ENCODE results near the gene RAP1GAP. TPM values are rescaled to one million over a fixed set of nuclear protein-coding genes. Genes with fewer than 3 reads are reported as not detected.
A peak's percentile ranks its signal among the peaks of the same experiment; 100 is the strongest.

Gene RAP1GAP
- total and polyA plus RNA-seq, 9 of the 15 experiments (the other 6 are each of a cell fraction or from before 2014, with no cell fraction given): 0.29 to 30.2 (median 19.2) TPM

- TF ChIP-seq PURB (CRISPR knock-in tag; IDR thresholded peaks at IDR 0.05; ENCODE audit: low read depth) (no peak), ZBTB26 (CRISPR knock-in tag; IDR thresholded peaks at IDR 0.05) (no peak), ZNF77 (CRISPR knock-in tag; IDR thresholded peaks at IDR 0.05) (no peak), SREBF2 (CRISPR knock-in tag; IDR thresholded peaks at IDR 0.05) (no peak), MYNN (IDR thresholded peaks at IDR 0.05) (peak; percentile 62; the same call in 1 of the 2 replicates), MYNN (CRISPR knock-in tag; IDR thresholded peaks at IDR 0.05) (no peak), YBX1 (IDR thresholded peaks at IDR 0.05) (no peak), ZNF507 (tag; conservative IDR thresholded peaks at IDR 0.05) (no peak), ELK3 (CRISPR knock-in tag; IDR thresholded peaks at IDR 0.05) (no peak), ZNF699 (CRISPR knock-in tag; IDR thresholded peaks at IDR 0.05; ENCODE audit: insufficient replicate concordance) (no peak), MAX (CRISPR knock-in tag; IDR thresholded peaks at IDR 0.05) (peak; percentile 98), E2F6 (IDR thresholded peaks at IDR 0.05; ENCODE audit: borderline replicate concordance in 1 of 2, extremely low read depth in 1 of 2, insufficient read depth in 1 of 2, insufficient read length in 1 of 2, low read depth in 1 of 2, low read length in 1 of 2, poor library complexity in 1 of 2, severe bottlenecking in 1 of 2) (peak; percentile 68 to 81), TCF3 (CRISPR knock-in tag; IDR thresholded peaks at IDR 0.05) (no peak), HDAC1 (IDR thresholded peaks at IDR 0.05) (peak in 1 of 2 experiments; percentile 74; a peak in 2 of 4 replicates), PCBP2 (IDR thresholded peaks at IDR 0.05; ENCODE audit: low read depth, low read length, poor library complexity, severe bottlenecking) (no peak), ZNF41 (CRISPR knock-in tag; conservative IDR thresholded peaks at IDR 0.05) (no peak), RNF2 (IDR thresholded peaks at IDR 0.05) (no peak), USF2 (CRISPR knock-in tag; IDR thresholded peaks at IDR 0.05) (peak; percentile 45; the same call in 1 of the 2 replicates), ZBED1 (IDR thresholded peaks at IDR 0.05) (no peak), THRA (IDR thresholded peaks at IDR 0.05) (no peak)
These were observed 50.4 kb downstream of the RAP1GAP start (continued) for GRCh38 chr1:21618561-21619374.

Measured in K562 (cell line).